Choroid plexus epithelial cell (primary cell): ENCODE results near the gene RIOX2.
A peak's percentile ranks its signal among the peaks of the same experiment; 100 is the strongest.
"Not testable (repeated sequence)": the region's sequence is repeated elsewhere in the genome, so short reads cannot be mapped to it uniquely, and the experiment has no call there.

Experiments
- DNase-seq: peaks from one replicate; pipeline ENCODE4 v3.0.0-alpha.2; 2010; ENCODE audit warnings: low read depth
- H3K4me3 ChIP-seq: 2 replicates; pipeline ENCODE4 v1.5.1; 2011; ENCODE audit warnings: low read depth, mild to moderate bottlenecking, control low read depth, low read length, moderate library complexity
- TF ChIP-seq, protein P1 (sequence below): conservative IDR thresholded peaks from 2 replicates; pipeline ENCODE4 v1.5.1; 2011; ENCODE audit warnings: low read depth, mild to moderate bottlenecking, control low read depth, inconsistent platforms, low read length, moderate library complexity

RIOX2 gene

DNA sequence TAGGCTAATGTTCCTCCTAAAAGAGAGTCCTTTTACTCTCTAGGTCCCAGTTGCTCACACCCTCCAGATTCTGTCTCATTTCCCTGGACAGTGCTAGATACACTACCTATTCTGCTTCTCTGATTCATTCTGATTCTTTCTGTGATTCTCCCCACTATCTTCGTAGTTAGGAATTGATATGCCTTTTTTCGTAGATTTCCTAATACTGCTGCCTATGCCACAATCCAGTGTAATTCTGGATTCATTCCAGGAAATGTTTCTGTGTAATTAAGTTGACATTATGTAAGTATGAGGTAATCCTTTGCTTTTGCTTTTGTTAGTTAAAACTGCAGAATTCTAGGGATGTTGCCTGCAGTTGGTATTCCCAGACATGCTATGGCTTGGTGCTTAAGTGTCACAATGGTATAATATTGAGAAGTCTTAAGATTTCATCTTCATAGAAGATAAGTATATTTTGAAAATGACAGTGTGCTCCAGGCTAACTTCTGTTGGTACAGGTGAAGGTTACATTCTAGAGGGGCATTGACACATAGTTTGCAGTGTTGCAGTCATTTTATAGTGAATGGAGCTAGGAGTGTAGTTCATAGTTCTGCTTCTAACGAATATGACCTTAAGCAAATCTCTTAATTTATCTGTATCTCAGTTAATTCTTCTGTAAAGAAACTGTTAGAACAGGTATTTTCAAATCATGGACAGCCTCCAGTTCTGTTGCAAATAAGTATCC is 54.3 kb downstream of the RIOX2 start:
- H3K4me3 ChIP-seq, result no peak overlapping the region
- peak; percentile 61 for DNase-seq
- TF ChIP-seq, protein P1, sequence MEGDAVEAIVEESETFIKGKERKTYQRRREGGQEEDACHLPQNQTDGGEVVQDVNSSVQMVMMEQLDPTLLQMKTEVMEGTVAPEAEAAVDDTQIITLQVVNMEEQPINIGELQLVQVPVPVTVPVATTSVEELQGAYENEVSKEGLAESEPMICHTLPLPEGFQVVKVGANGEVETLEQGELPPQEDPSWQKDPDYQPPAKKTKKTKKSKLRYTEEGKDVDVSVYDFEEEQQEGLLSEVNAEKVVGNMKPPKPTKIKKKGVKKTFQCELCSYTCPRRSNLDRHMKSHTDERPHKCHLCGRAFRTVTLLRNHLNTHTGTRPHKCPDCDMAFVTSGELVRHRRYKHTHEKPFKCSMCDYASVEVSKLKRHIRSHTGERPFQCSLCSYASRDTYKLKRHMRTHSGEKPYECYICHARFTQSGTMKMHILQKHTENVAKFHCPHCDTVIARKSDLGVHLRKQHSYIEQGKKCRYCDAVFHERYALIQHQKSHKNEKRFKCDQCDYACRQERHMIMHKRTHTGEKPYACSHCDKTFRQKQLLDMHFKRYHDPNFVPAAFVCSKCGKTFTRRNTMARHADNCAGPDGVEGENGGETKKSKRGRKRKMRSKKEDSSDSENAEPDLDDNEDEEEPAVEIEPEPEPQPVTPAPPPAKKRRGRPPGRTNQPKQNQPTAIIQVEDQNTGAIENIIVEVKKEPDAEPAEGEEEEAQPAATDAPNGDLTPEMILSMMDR, result no peak

DNA sequence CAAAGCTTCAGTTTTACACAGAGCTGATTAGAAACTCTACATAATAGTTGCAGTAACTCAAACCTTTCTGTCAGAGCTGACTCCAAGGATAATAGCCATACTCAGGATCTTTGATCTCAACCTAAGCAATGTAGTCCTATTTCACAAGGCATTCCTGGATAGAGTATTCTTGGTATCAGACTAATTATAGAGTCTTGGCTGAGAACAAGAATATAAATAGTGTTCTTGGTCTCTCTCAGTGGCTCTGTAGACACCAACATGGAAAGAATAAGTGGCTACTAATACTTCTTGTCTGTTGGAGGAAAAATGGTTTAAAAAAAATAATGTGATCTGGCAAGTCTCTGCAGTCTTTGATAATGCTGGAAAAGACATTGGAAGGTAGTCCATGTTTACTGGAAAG is 55.7 kb downstream of the RIOX2 start:
- TF ChIP-seq, protein P1, result no peak
- DNase-seq, result no peak
- no peak overlapping the region for H3K4me3 ChIP-seq

DNA sequence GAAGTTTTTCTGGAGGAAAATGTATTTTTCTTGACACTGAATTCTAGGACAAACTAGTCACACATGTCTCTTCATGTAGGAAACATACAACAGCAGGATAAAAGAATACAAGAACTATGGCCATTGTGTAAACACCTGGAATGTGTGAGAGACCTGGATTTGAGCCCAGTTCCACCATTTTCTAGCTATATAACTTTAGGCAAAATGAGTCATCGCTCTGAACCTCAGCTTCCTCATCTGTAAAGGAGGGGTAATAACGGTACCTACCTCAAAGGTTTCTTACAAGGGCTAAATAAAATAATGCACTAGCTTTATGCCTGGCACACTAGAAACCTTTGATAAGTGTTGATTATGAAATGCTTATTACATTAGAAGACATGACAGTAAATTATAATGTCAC is 57.8 kb downstream of the RIOX2 start:
- no peak overlapping the region for H3K4me3 ChIP-seq
- TF ChIP-seq, protein P1, result no peak
- peak; percentile 28 for DNase-seq

DNA sequence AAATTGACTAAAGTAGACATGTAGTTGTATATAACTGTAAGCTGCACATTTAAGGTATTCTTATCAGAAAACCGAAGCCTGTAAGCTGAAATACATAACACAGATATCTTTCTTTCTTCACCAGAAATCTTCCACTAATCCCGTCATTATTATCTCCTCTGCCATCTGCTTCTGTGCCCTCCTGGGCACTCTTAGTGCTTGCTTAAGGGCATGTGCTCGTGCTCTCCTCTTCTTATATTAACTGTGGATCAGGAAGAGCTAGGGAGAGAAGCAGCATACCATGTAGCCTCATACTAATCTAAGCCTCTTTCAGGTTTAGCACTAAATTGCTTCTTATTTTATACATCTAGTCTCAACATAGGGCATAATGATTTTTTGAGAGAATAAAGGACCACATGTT is 60.8 kb downstream of the RIOX2 start:
- H3K4me3 ChIP-seq, result no peak overlapping the region
- TF ChIP-seq, protein P1, result no peak
- DNase-seq, result no peak

DNA sequence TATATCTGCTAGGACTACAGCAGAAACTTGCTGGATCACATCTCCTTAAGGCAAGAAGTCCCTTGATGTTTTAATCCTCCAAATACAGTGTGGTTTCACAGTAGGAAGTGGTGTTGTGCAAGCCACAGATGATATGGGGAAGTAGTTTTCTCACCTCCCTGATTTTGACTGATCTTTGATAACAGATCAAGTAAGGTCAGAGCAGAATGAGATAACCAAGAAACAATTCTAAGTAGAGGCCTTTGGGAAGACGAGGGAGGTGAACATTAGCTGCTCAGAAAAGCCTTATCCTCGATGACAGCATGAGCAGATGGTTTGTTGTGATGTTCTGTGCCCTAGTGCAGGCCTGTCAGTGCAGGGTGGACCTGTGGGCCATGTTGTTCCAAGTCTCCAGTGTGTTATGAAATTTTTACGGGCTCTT is 61.3 kb downstream of the RIOX2 start:
- no peak overlapping the region for H3K4me3 ChIP-seq
- TF ChIP-seq, protein P1, result no peak
- DNase-seq, result peak; percentile 25

DNA sequence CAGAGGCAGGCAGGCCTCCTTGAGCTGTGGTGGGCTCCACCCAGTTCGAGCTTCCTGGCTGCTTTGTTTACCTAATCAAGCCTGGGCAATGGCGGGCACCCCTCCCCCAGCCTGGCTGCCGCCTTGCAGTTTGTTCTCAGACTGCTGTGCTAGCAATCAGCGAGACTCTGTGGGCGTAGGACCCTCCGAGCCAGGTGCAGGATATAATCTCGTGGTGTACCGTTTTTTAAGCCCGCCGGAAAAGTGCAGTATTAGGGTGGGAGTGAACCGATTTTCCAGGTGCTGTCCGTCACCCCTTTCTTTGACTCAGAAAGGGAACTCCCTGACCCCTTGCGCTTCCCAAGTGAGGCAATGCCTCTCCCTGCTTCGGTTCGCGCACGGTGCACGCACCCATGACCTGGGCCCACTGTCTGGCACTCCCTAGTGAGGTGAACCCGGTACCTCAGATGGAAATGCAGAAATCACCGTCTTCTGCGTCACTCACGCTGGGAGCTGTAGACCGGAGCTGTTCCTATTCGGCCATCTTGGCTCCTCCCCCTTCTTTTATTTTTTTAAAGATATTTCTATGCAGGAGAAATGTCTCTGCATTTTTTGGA is 61.9 kb downstream of the RIOX2 start:
- H3K4me3 ChIP-seq, DNase-seq: not testable (repeated sequence)

DNA sequence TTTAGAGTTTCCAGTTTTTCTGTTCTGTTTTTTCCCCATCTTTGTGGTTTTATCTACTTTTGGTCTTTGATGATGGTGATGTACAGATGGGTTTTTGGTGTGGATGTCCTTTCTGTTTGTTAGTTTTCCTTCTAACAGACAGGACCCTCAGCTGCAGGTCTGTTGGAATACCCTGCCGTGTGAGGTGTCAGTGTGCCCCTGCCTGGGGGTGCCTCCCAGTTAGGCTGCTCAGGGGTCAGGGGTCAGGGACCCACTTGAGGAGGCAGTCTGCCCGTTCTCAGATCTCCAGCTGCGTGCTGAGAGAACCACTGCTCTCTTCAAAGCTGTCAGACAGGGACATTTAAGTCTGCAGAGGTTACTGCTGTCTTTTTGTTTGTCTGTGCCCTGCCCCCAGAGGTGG is 62.4 kb downstream of the RIOX2 start:
- H3K4me3 ChIP-seq, DNase-seq: not testable (repeated sequence)

DNA sequence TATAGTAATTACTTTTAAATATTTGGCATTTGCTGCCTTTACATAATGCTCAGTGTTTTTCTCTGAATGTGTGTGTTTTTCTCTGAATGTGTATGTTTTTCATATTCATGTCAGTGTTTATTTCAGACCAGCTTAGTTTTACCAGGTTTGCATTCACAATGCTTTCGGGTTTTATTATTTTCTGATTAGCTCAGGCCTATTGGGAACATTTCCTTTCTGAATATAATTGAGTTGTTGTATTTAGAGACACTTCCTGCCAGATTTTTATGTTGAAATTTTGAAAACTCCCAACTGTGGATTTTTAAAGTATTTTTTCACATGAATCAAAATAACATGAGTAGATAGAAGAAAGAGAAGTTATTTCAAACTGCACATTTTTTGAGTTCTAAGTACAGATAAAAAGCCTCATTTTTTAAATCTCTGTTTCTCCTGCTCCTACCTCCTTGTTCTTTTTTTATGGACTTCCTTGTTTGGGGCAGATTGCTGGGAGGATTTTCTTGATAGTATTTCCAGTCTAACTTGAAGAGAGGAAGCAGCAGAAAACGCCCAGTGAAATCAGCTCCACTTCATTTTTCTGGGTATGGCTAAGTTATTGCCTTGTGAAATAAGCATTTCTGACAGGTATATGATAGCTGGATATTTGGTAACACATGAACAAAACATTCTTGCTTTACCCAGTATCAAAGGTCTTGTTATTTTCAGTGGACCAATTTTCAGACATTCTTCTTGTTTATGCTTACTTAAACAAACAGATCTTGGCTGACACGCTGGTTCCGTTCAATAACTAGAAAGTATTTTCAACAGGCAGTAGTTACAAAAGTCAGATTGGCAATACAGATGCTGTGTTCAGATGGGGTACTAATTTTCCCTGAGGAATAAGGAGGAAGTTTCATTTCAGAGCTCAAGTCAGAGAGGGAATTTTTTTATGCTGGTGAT is 70.7 kb downstream of the RIOX2 start:
- no peak overlapping the region for H3K4me3 ChIP-seq
- DNase-seq, result peak; percentile 40
- TF ChIP-seq, protein P1, result no peak
